ENCODE measurements around the gene AVPR2. TPM values are rescaled to one million over a fixed set of nuclear protein-coding genes. Genes with fewer than 3 reads are reported as not detected.
A peak's percentile ranks its signal among the peaks of the same experiment; 100 is the strongest.

AVPR2 gene
- 1 to 10 TPM; 1.2 to 7.6 (median 4.5) TPM for total RNA-seq

- H3K4me3 ChIP-seq = peak within 1 kb of the TSS; percentile 17 to 48 (median 30)
- WGBS = 50% methylated on average over 20 of the region's 26 CpGs
- intact Hi-C loops (cut with DNase I) = no loop called here
- H3K27me3 ChIP-seq = no peaks in the 10 kb centered on the region
- no peak for DNase-seq (ENCODE audit: extremely low spot score)
- no peak for TF ChIP-seq POLR2A (IDR thresholded peaks at IDR 0.05; ENCODE audit: low read depth)
- TF ChIP-seq CTCF (IDR thresholded peaks at IDR 0.05) = no peak
- TF ChIP-seq POLR2AphosphoS5 (IDR thresholded peaks at IDR 0.05) = no peak
- TF ChIP-seq EP300 (IDR thresholded peaks at IDR 0.05) = no peak
- H3K4me1 ChIP-seq = peaks cover 14 to 41% (median 34%) of the 10 kb centered on the region in 4 donors
- no peaks in the 10 kb centered on the region for H3K36me3 ChIP-seq
- peak within 1 kb of the TSS; percentile 17 to 41 (median 34) for H3K27ac ChIP-seq (replicated peaks in 1 of 4)
- H3K9me3 ChIP-seq = no peaks in the 10 kb centered on the region
Observed at GRCh38 chrX:153903991-153904957, at the start of gene AVPR2. Gene AVPR2 (plus strand): TSS chrX:153904673. CDS start chrX:153905146, 473 bp downstream.

GRCh38 chrX:153854702-153855101, 49.8 kb upstream of the AVPR2 start:
- 86% methylated on average over 9 of the region's 9 CpGs for WGBS
- peaks cover 0 to 12% (median 3%) of the 10 kb centered on the region in 4 donors for H3K27me3 ChIP-seq
- no peak overlapping the region for H3K4me3 ChIP-seq
- H3K4me1 ChIP-seq = no peaks in the 10 kb centered on the region
- H3K36me3 ChIP-seq = no peaks in the 10 kb centered on the region
- H3K27ac ChIP-seq (replicated peaks in 1 of 4) = no peak overlapping the region
- no peaks in the 10 kb centered on the region for H3K9me3 ChIP-seq
- TF ChIP-seq POLR2AphosphoS5 (IDR thresholded peaks at IDR 0.05) (no peak), POLR2A (IDR thresholded peaks at IDR 0.05; ENCODE audit: low read depth) (no peak), EP300 (IDR thresholded peaks at IDR 0.05) (no peak), CTCF (IDR thresholded peaks at IDR 0.05) (no peak)
- no peak for DNase-seq (ENCODE audit: extremely low spot score)
- intact Hi-C loops (cut with DNase I) = no loop called here

- Histone ChIP-seq H3K9me3 (no peaks in the 10 kb centered on the region), H3K27ac (replicated peaks in 1 of 4) (no peak overlapping the region), H3K4me3 (no peak overlapping the region), H3K4me1 (no peaks in the 10 kb centered on the region), H3K27me3 (peaks cover 0 to 12% (median 3%) of the 10 kb centered on the region in 4 donors), H3K36me3 (no peaks in the 10 kb centered on the region)
- TF ChIP-seq CTCF (IDR thresholded peaks at IDR 0.05) = no peak
- TF ChIP-seq POLR2A (IDR thresholded peaks at IDR 0.05; ENCODE audit: low read depth) = no peak
- no peak for TF ChIP-seq POLR2AphosphoS5 (IDR thresholded peaks at IDR 0.05)
- TF ChIP-seq EP300 (IDR thresholded peaks at IDR 0.05) = no peak
- intact Hi-C loops (cut with DNase I) = no loop called here
- DNase-seq (ENCODE audit: extremely low spot score) = no peak
- WGBS = 71% methylated on average over 1 of the region's 2 CpGs
Observed at GRCh38 chrX:153857348-153857903, 47.0 kb upstream of the AVPR2 start.

- no peak overlapping the region for H3K4me3 ChIP-seq
- H3K36me3 ChIP-seq = peaks cover 0 to 8% (median 0%) of the 10 kb centered on the region in 4 donors
- WGBS = 82% methylated on average over 10 of the region's 10 CpGs
- H3K4me1 ChIP-seq = no peaks in the 10 kb centered on the region
- peaks cover 0 to 10% (median 3%) of the 10 kb centered on the region in 4 donors for H3K27me3 ChIP-seq
- no peak for DNase-seq (ENCODE audit: extremely low spot score)
- H3K9me3 ChIP-seq = no peaks in the 10 kb centered on the region
- intact Hi-C loops (cut with DNase I) = no loop called here
- no peak overlapping the region for H3K27ac ChIP-seq (replicated peaks in 1 of 4)
- no peak for TF ChIP-seq POLR2AphosphoS5 (IDR thresholded peaks at IDR 0.05)
- no peak for TF ChIP-seq EP300 (IDR thresholded peaks at IDR 0.05)
- TF ChIP-seq POLR2A (IDR thresholded peaks at IDR 0.05; ENCODE audit: low read depth) = no peak
- TF ChIP-seq CTCF (IDR thresholded peaks at IDR 0.05) = no peak
Observed at GRCh38 chrX:153861151-153861550, 43.3 kb upstream of the AVPR2 start.

Data from esophagus muscularis mucosa (tissue), 4 donors.